Smooth muscle cell (in vitro differentiated cells): ENCODE measurements around the gene TFPI. TPM values are rescaled to one million over a fixed set of nuclear protein-coding genes. Genes with fewer than 3 reads are reported as not detected.

Experiments
- DNase-seq: peaks from one replicate; lab custom pipeline; 2025; ENCODE audit not compliant: unreplicated experiment; lab: John Stamatoyannopoulos, UW
- H2AFZ ChIP-seq: fragments of 200-600 bp; sonication (generic); 2 replicates; pipeline ENCODE4 v1.6.0; 2016; ENCODE audit warnings: antibody characterized with exemption, low read depth, mild to moderate bottlenecking
- H3F3A ChIP-seq: fragments of 200-600 bp; sonication (generic); 2 replicates; pipeline ENCODE4 v1.6.0; 2017; ENCODE audit warnings: antibody characterized with exemption, low read depth
- H3K27ac ChIP-seq: fragments of 200-600 bp; sonication (generic); 2 replicates; pipeline ENCODE4 v1.5.1; 2016; ENCODE audit warnings: low read depth, mild to moderate bottlenecking
- H3K27me3 ChIP-seq: fragments of 200-600 bp; sonication (generic); 2 replicates; pipeline ENCODE4 v1.6.1; 2016; ENCODE audit warnings: low read depth, mild to moderate bottlenecking
- H3K36me3 ChIP-seq: fragments of 200-600 bp; sonication (generic); 2 replicates; pipeline ENCODE4 v1.5.1; 2016; ENCODE audit warnings: low read depth
- H3K4me1 ChIP-seq: fragments of 200-600 bp; sonication (generic); 2 replicates; pipeline ENCODE4 v1.5.1; 2016; ENCODE audit warnings: low read depth
- H3K4me2 ChIP-seq: fragments of 200-600 bp; sonication (generic); 2 replicates; pipeline ENCODE4 v1.6.0; 2016; ENCODE audit warnings: mild to moderate bottlenecking
- H3K4me3 ChIP-seq: fragments of 200-600 bp; sonication (generic); 2 replicates; pipeline ENCODE4 v1.5.1; 2016; ENCODE audit warnings: mild to moderate bottlenecking
- H3K79me2 ChIP-seq: fragments of 200-600 bp; sonication (generic); 2 replicates; pipeline ENCODE4 v1.6.0; 2016; ENCODE audit warnings: low read depth, mild to moderate bottlenecking
- H3K9ac ChIP-seq: fragments of 200-600 bp; sonication (generic); 2 replicates; pipeline ENCODE4 v1.6.0; 2016; ENCODE audit warnings: low read depth
- H3K9me3 ChIP-seq: fragments of 200-600 bp; sonication (generic); replicated peaks from 2 replicates; pipeline ENCODE4 v1.5.1; 2016; ENCODE audit warnings: low read depth
- H4K20me1 ChIP-seq: fragments of 200-600 bp; sonication (generic); 2 replicates; pipeline ENCODE4 v1.6.0; 2016; ENCODE audit warnings: low read depth
- WGBS: methylation state at CpG from one replicate; pipeline ENCODE4 v1.1.7; 2016; ENCODE audit warnings: low lambda C conversion rate; 5-methylcytosine and 5-hydroxymethylcytosine counted together
- polyA plus RNA-seq: library from polyadenylated mRNA; unstranded; fragments of >200 nt; fragmentation: Nextera tagmentation; extraction: Ambion mirVana; gene quantifications from 2 replicates; pipeline ENCODE4 v1.2.1, GENCODE V29; 2016
- total RNA-seq: library from RNA; depleted of rRNA; stranded (reverse); fragments of >200 nt; gene quantifications from 2 replicates; pipeline ENCODE4 v1.2.3, GENCODE V29; 2014
- TF ChIP-seq, protein P1 (sequence below): fragments of 200-600 bp; sonication (generic); IDR thresholded peaks from 2 replicates; pipeline ENCODE4 v1.5.1; 2017; ENCODE audit warnings: borderline replicate concordance, mild to moderate bottlenecking, antibody characterized with exemption; ENCODE audit not compliant: insufficient read depth, poor library complexity, severe bottlenecking

The TFPI gene
- total and polyA plus RNA-seq, 2 experiments from 2014 or later, result 169 to 194 TPM

DNA sequence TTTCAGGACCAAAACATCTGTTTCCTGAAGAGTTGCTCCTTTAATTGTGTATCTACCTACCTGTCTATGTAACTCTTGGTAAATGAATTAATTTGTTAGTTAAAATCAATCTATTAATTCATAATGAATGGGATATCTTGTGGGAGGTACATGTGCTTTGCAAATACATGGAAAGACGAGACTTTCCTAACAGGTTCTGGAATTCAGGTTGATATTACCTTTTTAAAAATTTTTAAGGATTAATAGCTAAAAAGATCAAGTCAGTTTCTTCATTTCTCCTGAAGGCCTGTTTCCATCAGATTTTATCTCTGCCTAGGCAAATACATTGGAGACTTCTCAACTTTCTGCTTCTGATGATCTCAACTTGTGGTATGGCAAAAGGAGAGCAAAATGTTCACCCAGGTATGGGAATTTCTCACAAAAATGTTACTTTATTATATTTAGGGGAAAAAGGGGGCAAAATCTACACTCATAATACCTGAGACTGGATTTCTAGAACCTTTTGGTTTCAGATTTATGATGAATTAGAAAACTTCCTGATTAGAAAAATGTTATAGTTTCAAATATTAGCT lies 7.4 kb downstream of the TFPI start:
- H3K9ac ChIP-seq, result peak overlapping the region; percentile 86
- no peak overlapping the region for H2AFZ ChIP-seq
- no peaks in the 10 kb centered on the region for H4K20me1 ChIP-seq
- H3K4me2 ChIP-seq, result peak overlapping the region; percentile 77
- no peaks in the 10 kb centered on the region for H3K36me3 ChIP-seq
- WGBS, result 85% methylated on average over 1 of the region's 1 CpG
- H3K9me3 ChIP-seq, result no peaks in the 10 kb centered on the region
- peaks cover 55% of the 10 kb centered on the region for H3K79me2 ChIP-seq
- no peak overlapping the region for H3K4me3 ChIP-seq
- peaks cover 65% of the 10 kb centered on the region for H3K4me1 ChIP-seq
- peak overlapping the region; percentile 95 for H3K27ac ChIP-seq
- TF ChIP-seq, protein P1, sequence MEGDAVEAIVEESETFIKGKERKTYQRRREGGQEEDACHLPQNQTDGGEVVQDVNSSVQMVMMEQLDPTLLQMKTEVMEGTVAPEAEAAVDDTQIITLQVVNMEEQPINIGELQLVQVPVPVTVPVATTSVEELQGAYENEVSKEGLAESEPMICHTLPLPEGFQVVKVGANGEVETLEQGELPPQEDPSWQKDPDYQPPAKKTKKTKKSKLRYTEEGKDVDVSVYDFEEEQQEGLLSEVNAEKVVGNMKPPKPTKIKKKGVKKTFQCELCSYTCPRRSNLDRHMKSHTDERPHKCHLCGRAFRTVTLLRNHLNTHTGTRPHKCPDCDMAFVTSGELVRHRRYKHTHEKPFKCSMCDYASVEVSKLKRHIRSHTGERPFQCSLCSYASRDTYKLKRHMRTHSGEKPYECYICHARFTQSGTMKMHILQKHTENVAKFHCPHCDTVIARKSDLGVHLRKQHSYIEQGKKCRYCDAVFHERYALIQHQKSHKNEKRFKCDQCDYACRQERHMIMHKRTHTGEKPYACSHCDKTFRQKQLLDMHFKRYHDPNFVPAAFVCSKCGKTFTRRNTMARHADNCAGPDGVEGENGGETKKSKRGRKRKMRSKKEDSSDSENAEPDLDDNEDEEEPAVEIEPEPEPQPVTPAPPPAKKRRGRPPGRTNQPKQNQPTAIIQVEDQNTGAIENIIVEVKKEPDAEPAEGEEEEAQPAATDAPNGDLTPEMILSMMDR, result no peak
- peaks cover 3% of the 10 kb centered on the region for H3F3A ChIP-seq
- no peak for DNase-seq
- no peaks in the 10 kb centered on the region for H3K27me3 ChIP-seq

GRCh38 chr2:187545238-187545751 lies 8.9 kb downstream of the TFPI start:
- Histone ChIP-seq H4K20me1 (no peaks in the 10 kb centered on the region), H3K36me3 (peaks cover 2% of the 10 kb centered on the region), H3K79me2 (peaks cover 42% of the 10 kb centered on the region), H3K9ac (peak overlapping the region; percentile 30), H3K9me3 (no peaks in the 10 kb centered on the region), H3K4me1 (peaks cover 71% of the 10 kb centered on the region), H3K4me2 (peak overlapping the region; percentile 77), H3K4me3 (peak overlapping the region; percentile 13), H2AFZ (no peak overlapping the region), H3K27ac (peak overlapping the region; percentile 95), H3F3A (peaks cover 9% of the 10 kb centered on the region), H3K27me3 (no peaks in the 10 kb centered on the region)
- no peak for DNase-seq
- WGBS, result 37% methylated on average over 1 of the region's 1 CpG
- TF ChIP-seq, protein P1, result no peak

GRCh38 chr2:187544371-187545080 lies 9.7 kb downstream of the TFPI start:
- peaks cover 67% of the 10 kb centered on the region for H3K4me1 ChIP-seq
- no peak for DNase-seq
- H3F3A ChIP-seq, result peaks cover 9% of the 10 kb centered on the region
- no peak overlapping the region for H3K9ac ChIP-seq
- H3K4me3 ChIP-seq, result no peak overlapping the region
- no peaks in the 10 kb centered on the region for H3K27me3 ChIP-seq
- peaks cover 5% of the 10 kb centered on the region for H3K36me3 ChIP-seq
- TF ChIP-seq, protein P1, result no peak
- no peak overlapping the region for H2AFZ ChIP-seq
- peaks cover 42% of the 10 kb centered on the region for H3K79me2 ChIP-seq
- no peaks in the 10 kb centered on the region for H4K20me1 ChIP-seq
- no peaks in the 10 kb centered on the region for H3K9me3 ChIP-seq
- 80% methylated on average over 16 of the region's 16 CpGs for WGBS
- peak overlapping the region; percentile 77 for H3K4me2 ChIP-seq
- H3K27ac ChIP-seq, result peak overlapping the region; percentile 95
